ENCODE results near the gene SPRED3. TPM values are rescaled to one million over a fixed set of nuclear protein-coding genes. Genes with fewer than 3 reads are reported as not detected.
"Not testable (repeated sequence)": the region's sequence is repeated elsewhere in the genome, so short reads cannot be mapped to it uniquely, and the experiment has no call there.

Gene SPRED3
- total RNA-seq, 1 experiment from 2014 or later: 11.0 TPM

GRCh38 chr19:38389957-38390924, 1.7 kb downstream of the SPRED3 start:
- no peak for DNase-seq (ENCODE audit: low read depth)

DNA sequence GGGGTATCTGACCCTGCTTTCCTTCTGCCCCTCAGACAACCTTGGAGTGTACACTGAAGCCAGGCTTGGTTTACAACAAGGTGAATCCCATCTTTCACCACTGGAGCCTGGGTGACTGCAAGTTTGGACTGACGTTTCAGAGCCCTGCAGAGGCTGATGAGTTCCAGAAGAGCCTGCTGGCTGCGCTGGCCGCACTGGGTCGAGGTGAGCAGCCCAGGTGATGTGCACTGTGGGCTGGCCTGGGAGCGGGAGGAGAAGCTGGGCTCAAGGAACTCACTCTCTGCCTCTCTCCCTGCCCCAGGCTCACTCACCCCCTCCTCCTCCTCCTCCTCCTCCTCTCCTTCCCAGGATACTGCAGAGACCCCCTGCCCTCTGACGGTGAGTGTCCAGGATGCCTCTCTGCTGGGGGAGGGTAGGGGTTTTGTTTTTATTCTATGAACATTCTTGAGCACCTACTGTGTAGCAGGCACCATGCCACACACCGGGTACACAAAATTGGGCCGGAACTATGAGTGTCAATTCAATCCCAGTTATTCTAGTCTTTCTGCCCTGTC, 3.5 kb downstream of the SPRED3 start:
- DNase-seq (ENCODE audit: low read depth): no peak

DNA sequence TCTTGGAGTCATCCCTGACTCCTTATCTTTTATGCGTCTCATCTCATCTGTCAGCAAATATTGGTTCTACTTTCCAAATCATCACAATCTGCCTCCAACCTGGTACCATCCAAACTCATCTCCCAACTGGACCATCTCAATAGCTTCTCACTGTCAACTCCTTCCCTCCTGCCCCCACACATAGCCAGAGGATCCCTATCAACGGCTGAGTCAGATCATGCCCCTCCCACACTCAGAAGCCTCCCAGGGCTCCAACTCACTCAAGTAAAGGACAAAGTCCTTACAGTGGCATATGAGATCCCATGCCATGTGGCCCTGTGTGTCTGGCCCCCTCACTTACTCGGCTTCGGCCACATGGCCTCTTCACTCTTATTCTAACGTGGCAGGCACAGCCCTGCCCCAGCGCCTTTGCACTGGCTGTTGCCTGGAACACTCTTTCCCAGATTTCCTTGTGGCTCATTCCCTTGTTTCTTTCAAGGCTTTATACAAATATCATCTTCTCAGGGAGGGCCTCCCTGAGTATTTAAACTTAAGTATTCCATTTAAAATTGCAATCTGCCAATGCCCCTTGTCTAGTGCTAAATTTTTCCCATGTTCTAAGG, 4.3 kb downstream of the SPRED3 start:
- DNase-seq (ENCODE audit: low read depth): peak; percentile 33

DNA sequence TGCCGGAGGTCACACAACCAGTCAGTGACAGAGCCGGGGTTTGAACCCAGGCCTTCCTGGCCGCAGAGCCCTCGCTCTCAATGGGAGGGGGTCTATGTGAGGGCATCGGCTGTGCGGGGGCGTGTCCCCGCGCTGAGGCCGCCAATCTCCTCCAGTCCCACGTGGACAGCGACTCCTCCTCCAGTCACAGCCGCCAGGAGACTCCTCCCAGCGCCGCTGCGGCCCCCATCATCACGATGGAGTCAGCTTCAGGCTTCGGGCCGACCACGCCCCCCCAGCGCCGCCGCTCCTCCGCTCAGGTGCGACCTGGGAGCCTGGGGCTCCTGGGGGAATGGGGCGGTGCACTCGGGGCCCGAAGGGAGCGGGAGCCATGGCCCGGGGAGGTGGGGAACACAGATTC, 6.0 kb downstream of the SPRED3 start:
- DNase-seq (ENCODE audit: low read depth): no peak

- DNase-seq (ENCODE audit: low read depth): no peak
Observed at GRCh38 chr19:38395381-38396114, 7.1 kb downstream of the SPRED3 start.

- no peak for DNase-seq (ENCODE audit: low read depth)
Observed at GRCh38 chr19:38399081-38399480, 10.6 kb downstream of the SPRED3 start.

- DNase-seq (ENCODE audit: low read depth): no peak
Observed at GRCh38 chr19:38399537-38399936, 11.0 kb downstream of the SPRED3 start.

GRCh38 chr19:38400361-38400760, 11.9 kb downstream of the SPRED3 start:
- no peak for DNase-seq (ENCODE audit: low read depth)

DNA sequence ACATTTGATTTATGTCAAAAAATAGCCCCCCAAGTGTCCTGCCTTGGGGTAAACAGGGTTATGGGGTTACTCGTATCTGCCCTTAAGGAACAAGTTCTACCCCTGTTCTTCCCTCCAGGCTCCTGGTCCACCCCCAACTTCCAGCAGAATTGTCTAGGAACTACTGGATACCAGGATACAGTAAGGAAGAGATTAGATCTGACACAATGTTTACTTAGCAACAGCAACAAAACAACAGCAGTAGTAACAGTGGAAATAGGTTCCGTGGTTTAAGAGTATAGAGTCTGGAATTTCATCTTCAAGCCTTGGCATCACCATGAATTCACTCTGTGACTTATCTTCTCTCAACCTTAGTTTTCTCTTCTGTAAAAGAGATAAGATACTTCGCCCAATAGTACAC, 12.7 kb downstream of the SPRED3 start:
- peak; percentile 33 for DNase-seq (ENCODE audit: low read depth)

DNA sequence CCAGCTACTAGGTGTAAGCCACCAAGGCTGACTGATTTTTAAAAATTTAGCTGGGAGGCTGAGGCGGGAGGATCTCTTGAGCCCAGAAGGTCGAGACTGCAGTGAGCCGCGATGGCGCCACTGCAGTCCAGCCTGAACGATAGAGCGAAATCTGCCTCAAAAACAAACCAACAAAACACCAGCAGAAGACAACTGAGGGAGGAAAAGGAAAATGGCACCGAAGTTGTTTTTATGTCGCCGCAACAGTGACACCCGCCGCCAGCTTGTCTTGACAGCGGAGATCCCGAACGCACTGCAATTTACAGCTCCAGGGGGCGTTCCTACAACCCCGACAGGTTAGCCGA, 14.1 kb downstream of the SPRED3 start:
- DNase-seq (ENCODE audit: low read depth): no peak

- DNase-seq (ENCODE audit: low read depth): peak; percentile 94
Observed at GRCh38 chr19:38402967-38403674, 14.6 kb downstream of the SPRED3 start, which contains the start of gene FAM98C. TSS of gene FAM98C (plus strand) at chr19:38403093. CDS start at chr19:38403154, 61 bp downstream.

DNA sequence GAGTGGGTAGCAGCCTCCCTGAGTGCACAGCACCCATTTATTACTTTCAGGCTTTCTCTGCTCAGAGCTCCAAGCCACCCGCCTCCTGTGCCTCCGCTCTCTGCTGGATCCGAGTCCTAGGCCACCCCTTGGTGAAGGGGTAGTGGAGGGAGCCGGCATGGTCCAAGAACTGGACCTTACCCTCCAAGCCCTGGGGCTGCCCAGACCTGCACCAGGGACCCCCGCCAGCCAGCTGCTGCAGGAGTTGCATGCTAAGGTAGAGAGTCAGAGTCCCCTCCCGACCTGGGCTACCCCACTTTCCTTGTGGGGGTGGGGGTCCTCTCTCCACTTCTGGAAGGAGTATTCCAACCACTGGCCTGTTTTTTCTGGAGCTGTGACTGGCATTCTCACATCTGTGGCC, 16.4 kb downstream of the SPRED3 start:
- DNase-seq (ENCODE audit: low read depth): no peak

- DNase-seq (ENCODE audit: low read depth): no peak
Observed at GRCh38 chr19:38405276-38405675, 16.8 kb downstream of the SPRED3 start.

DNA sequence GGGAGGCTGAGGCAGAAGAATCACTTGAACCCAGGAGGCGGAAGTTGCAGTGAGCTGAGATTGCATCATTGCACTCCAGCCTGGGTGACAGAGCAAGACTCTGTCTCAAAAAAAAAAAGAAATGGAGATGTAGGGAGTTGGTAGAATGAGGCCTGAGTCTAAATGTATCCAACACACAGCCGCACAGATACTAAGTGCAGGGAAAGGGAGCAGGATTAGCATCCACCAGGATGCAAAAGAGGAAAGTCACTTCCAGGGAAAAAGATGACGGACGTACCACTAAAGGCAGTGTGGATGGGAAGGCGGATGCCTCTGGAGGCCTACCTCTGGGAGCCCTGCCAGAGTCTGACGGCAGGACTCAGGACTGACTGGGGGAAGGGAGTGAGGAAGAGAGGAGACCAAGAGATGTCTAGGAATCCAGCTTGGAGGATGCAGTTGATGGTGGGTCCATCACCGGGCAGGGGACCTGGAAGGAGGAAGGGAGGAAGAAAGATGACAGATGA, 21.2 kb downstream of the SPRED3 start:
- peak; percentile 50 for DNase-seq (ENCODE audit: low read depth)

DNA sequence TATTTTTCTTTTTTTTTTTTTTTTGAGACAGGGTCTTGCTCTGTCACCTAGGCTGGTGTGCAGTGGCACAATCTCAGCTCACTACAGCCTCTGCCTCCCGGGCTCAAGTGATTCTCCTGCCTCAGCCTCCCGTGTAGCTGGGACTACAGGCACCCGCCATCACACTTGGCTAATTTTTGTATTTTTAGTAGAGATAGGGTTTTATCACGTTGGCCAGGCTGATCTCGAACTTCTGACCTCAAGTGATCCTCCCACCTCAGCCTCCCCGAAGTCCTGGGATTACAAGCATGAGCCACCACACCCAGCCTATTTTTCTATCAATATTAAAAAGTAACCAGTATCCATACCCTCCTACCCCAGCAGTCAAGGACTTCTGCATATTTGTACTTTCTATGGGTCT, 21.9 kb downstream of the SPRED3 start:
- DNase-seq (ENCODE audit: low read depth): not testable (repeated sequence)

- DNase-seq (ENCODE audit: low read depth): no peak
Observed at GRCh38 chr19:38411041-38411712, 22.7 kb downstream of the SPRED3 start.

GRCh38 chr19:38411898-38412297, 23.4 kb downstream of the SPRED3 start:
- DNase-seq (ENCODE audit: low read depth): not testable (repeated sequence)

DNA sequence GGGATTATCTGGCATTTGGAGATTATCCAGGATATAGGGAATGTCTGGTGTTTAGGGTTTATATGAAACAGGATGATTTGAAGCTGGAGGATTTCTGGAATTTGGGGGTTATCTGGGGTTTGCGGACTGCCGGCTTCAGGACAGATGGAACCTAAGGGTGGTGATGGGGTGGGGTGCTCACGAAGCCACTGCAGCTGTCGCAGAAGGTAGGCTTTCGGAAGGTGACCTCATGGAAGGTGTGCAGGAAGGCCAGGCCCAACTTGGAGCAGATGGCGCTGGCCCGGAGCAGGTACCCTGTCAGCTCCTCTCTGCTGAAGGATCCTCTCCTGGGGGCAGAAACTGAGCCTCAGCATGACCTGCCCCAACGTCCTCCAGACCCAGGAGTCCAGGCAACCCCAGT, 24.0 kb downstream of the SPRED3 start:
- DNase-seq (ENCODE audit: low read depth): no peak

- no peak for DNase-seq (ENCODE audit: low read depth)
Observed at GRCh38 chr19:38412961-38413360, 24.5 kb downstream of the SPRED3 start.

- no peak for DNase-seq (ENCODE audit: low read depth)
Observed at GRCh38 chr19:38413416-38413815, 24.9 kb downstream of the SPRED3 start.

Data from HT1080 (cell line).